ENCODE results near the gene ZNF24. TPM values are rescaled to one million over a fixed set of nuclear protein-coding genes. Genes with fewer than 3 reads are reported as not detected.

The ZNF24 gene
- polyA plus RNA-seq, 1 donor: 48.7 TPM

- H3K27me3 ChIP-seq (ENCODE audit: control insufficient read depth, insufficient read depth, low read length): no peaks in the 10 kb centered on the region
- no peak for DNase-seq
- H3K27ac ChIP-seq (ENCODE audit: low read length): no peak overlapping the region
- H3K9me3 ChIP-seq (ENCODE audit: control insufficient read depth, low read depth, low read length): no peaks in the 10 kb centered on the region
- no peaks in the 10 kb centered on the region for H3K4me1 ChIP-seq (ENCODE audit: control insufficient read depth, insufficient read depth, low read length)
- H3K4me3 ChIP-seq (ENCODE audit: low read length): no peak overlapping the region
- H3K36me3 ChIP-seq (ENCODE audit: control insufficient read depth, insufficient read depth, low read length): peaks cover 48% of the 10 kb centered on the region
- WGBS (ENCODE audit: insufficient coverage, low lambda C conversion rate): no CpG with 5 or more reads among the region's 1 CpG
These were observed 10.0 kb downstream of the ZNF24 start for GRCh38 chr18:35334212-35334611.

DNA sequence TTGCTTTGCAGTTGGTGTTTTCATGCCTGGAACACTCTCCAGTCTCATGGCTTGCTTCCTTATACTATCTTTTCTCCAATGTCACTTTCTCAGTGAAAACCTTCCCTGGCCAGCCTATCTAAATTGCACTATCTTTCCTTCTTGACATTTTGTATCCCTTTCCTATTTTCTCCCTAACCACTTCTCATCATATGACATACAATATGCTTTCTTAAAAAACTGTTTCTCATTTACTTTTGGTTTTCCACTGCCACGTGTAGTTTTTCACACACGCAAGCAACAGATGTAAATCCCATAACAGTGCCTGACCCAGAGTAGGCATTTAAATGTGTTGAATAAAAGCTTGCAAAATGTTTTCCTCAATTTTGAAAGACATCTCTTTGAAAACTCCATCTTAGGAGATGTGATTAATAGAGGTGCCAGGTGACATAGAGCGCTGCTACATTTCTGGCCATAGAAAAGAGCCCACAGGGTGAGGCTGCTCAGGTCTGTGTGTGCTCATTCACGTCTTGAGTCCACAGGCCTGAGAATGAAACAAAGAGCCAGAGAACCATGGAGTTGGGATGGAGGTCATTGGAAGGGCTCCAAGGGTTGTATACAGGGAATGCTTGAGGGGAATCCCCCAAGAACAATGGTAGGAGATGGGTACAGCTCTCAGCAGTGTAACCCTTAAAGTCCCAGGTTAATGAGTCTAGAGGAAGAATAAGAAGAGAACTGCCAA lies 12.7 kb downstream of the ZNF24 start:
- Histone ChIP-seq H3K4me3 (ENCODE audit: low read length) (no peak overlapping the region), H3K27me3 (ENCODE audit: control insufficient read depth, insufficient read depth, low read length) (no peaks in the 10 kb centered on the region), H3K27ac (ENCODE audit: low read length) (no peak overlapping the region), H3K36me3 (ENCODE audit: control insufficient read depth, insufficient read depth, low read length) (peaks cover 32% of the 10 kb centered on the region), H3K4me1 (ENCODE audit: control insufficient read depth, insufficient read depth, low read length) (no peaks in the 10 kb centered on the region), H3K9me3 (ENCODE audit: control insufficient read depth, low read depth, low read length) (no peaks in the 10 kb centered on the region)
- WGBS (ENCODE audit: insufficient coverage, low lambda C conversion rate): 90% methylated on average over 2 of the region's 4 CpGs
- no peak for DNase-seq

DNA sequence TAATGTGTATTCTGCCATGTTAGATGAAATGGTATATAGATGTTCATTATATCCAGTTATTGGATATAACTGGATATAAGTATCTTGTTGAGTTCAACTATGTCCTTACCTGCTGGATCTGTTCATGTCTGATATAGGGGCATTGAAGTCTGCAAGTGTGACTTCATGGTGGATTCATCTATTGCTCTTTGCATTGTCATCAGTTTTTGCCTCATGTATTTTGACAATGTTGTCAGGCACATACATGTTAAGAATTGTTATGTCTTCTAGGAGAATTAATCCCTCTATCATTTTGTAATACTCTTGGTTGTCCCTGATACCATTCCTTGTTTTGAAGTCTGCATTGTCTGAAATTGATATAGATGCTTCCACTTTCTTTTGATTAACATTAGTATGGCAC lies 15.4 kb downstream of the ZNF24 start:
- Histone ChIP-seq H3K27me3 (ENCODE audit: control insufficient read depth, insufficient read depth, low read length) (no peaks in the 10 kb centered on the region), H3K27ac (ENCODE audit: low read length) (no peak overlapping the region), H3K36me3 (ENCODE audit: control insufficient read depth, insufficient read depth, low read length) (peaks cover 11% of the 10 kb centered on the region), H3K9me3 (ENCODE audit: control insufficient read depth, low read depth, low read length) (no peaks in the 10 kb centered on the region), H3K4me3 (ENCODE audit: low read length) (no peak overlapping the region), H3K4me1 (ENCODE audit: control insufficient read depth, insufficient read depth, low read length) (no peaks in the 10 kb centered on the region)
- DNase-seq: no peak

DNA sequence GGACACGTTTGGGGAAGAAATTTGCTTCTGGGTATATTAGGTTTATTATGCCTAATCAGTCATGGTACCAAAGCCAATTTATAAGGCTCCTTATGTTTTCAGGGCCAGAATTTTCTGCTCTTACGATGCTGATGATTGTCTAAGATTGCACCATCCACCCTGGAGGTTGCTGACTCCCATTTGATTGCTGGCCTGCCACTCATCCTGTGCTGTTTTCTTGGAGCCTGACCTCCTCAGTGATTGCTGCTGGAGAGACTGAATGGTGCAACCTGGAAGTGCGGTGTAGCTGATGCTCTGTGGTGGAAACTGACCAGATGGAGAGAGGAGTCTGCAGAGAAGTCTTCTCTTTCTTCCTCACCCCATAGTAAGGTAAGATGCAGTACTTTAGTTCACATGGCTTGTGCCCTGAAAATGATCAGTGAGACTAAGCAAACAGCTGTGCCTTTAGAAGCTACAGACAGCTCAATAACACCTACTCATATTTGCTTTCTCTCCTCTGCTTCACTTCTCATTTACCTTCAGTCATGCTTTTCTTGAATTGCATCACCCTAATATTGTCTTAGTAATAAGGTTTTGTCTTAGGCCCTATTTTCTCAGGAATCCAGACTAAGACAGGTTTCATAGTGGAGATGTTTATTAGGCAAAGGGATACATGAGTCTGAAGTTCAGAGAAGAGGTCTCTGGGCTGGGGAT lies 17.4 kb downstream of the ZNF24 start:
- Histone ChIP-seq H3K36me3 (ENCODE audit: control insufficient read depth, insufficient read depth, low read length) (peaks cover 2% of the 10 kb centered on the region), H3K9me3 (ENCODE audit: control insufficient read depth, low read depth, low read length) (no peaks in the 10 kb centered on the region), H3K27ac (ENCODE audit: low read length) (no peak overlapping the region), H3K27me3 (ENCODE audit: control insufficient read depth, insufficient read depth, low read length) (no peaks in the 10 kb centered on the region), H3K4me1 (ENCODE audit: control insufficient read depth, insufficient read depth, low read length) (no peaks in the 10 kb centered on the region), H3K4me3 (ENCODE audit: low read length) (no peak overlapping the region)
- DNase-seq: no peak
- no CpG with 5 or more reads among the region's 3 CpGs for WGBS (ENCODE audit: insufficient coverage, low lambda C conversion rate)

DNA sequence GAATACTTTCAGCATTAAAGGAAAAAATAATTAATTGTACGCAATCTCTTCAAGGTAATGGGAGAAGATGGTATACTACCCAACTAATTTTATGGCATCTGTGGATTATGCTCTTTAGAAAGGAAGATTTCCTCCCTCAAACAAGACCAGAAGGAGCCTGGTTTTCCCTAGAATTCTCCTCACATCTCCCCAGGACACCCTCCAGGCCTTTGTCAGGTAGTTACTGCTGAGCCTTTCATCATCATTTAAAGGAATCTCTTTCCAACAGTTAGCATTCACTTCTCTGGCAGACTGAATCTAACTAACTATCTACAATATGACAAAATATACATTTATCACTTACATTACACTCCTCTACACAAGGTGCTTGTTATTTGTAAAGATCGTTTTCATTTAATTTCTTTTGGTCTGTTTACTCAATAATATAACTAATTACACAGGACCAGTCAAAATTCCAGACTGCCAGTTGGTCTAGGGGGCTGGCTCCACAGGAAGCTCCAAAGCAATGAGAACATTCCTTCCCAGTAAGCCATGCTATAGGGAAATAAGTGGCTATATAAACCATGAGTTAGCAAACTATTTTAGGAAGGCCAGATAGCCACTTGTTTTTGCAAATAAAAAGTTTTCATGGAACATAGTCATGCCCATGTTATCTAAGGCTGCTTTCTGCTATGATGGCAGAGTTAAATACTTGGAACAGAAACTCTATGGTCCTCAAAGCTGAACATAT lies 19.1 kb downstream of the ZNF24 start:
- no peak for DNase-seq
- Histone ChIP-seq H3K9me3 (ENCODE audit: control insufficient read depth, low read depth, low read length) (no peaks in the 10 kb centered on the region), H3K4me3 (ENCODE audit: low read length) (no peak overlapping the region), H3K27ac (ENCODE audit: low read length) (no peak overlapping the region), H3K4me1 (ENCODE audit: control insufficient read depth, insufficient read depth, low read length) (no peaks in the 10 kb centered on the region), H3K36me3 (ENCODE audit: control insufficient read depth, insufficient read depth, low read length) (no peaks in the 10 kb centered on the region), H3K27me3 (ENCODE audit: control insufficient read depth, insufficient read depth, low read length) (no peaks in the 10 kb centered on the region)
- 60% methylated on average over 1 of the region's 2 CpGs for WGBS (ENCODE audit: insufficient coverage, low lambda C conversion rate)

DNA sequence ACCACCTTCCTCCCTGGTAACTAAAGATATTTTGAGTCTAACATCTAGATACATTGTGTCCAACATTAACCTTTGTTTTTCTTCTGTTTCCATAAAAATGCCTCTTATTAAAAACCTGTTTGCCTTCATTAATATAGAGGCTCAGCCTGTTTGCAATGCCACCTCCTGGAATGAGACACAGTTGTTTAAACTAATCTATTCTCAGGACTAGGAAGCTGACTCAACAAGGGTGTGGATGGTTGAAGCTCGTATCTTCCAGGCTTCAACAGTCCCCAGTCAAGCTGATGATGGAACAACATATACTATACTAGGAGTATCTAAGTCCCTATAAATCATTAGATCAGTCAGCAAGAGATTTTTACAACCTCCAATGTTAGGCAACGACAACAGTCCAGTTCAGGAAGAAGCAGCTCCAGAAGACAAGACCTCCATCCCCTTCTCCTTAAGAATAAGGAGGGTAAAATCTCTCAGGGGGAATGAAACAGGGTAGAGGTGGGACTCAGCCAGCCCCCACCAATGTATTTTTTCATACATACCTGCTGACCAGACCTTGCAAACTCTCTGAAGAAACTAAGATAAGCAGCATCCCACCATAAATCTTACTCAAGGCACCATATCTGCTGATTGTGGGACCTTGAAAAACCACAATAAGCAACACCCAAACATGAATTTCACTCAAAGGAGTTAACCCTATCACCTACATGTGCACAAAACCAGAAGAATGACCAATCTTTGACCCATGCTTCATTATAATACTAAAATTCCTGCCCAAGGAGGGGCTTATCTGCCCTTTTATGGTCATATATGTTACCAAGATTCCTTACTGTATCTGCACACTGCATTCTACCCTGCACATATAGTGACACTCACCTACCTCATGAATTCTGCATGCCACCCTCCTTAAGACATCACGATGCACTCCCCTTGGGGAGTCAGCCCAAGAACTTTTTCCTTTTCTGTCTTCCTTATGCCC lies 21.4 kb downstream of the ZNF24 start:
- WGBS (ENCODE audit: insufficient coverage, low lambda C conversion rate): 100% methylated on average over 1 of the region's 3 CpGs
- DNase-seq: no peak

DNA sequence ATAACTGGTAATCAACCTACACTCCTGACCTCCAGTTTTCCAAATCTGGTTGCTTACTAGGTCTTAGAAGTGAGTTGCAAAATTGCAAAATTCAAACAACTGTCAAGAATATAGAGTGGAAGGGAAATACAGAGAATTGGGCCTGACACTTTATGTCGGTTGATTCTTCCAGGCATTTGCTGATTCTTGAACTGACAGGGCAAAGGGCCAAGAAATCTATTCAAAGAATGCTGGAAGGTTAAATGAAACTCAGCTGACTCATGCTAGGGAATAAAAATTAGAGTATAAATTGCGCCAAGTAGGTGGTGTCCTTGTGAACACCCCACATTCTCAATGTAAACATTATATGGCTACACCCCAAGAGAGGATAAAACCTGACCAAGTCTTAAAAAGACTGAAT lies 32.7 kb downstream of the ZNF24 start:
- Histone ChIP-seq H3K27ac (ENCODE audit: low read length) (no peak overlapping the region), H3K4me3 (ENCODE audit: low read length) (no peak overlapping the region), H3K36me3 (ENCODE audit: control insufficient read depth, insufficient read depth, low read length) (peaks cover 10% of the 10 kb centered on the region), H3K27me3 (ENCODE audit: control insufficient read depth, insufficient read depth, low read length) (no peaks in the 10 kb centered on the region), H3K4me1 (ENCODE audit: control insufficient read depth, insufficient read depth, low read length) (no peaks in the 10 kb centered on the region), H3K9me3 (ENCODE audit: control insufficient read depth, low read depth, low read length) (peaks cover 30% of the 10 kb centered on the region)
- no peak for DNase-seq
- WGBS (ENCODE audit: insufficient coverage, low lambda C conversion rate): no CpG with 5 or more reads among the region's 2 CpGs

More for the DNA sequence above, 21.4 kb downstream of the ZNF24 start:
- H3K36me3 ChIP-seq (ENCODE audit: control insufficient read depth, insufficient read depth, low read length): no peaks in the 10 kb centered on the region
- no peaks in the 10 kb centered on the region for H3K9me3 ChIP-seq (ENCODE audit: control insufficient read depth, low read depth, low read length)
- H3K27me3 ChIP-seq (ENCODE audit: control insufficient read depth, insufficient read depth, low read length): no peaks in the 10 kb centered on the region
- H3K4me3 ChIP-seq (ENCODE audit: low read length): no peak overlapping the region
- H3K27ac ChIP-seq (ENCODE audit: low read length): no peak overlapping the region
- H3K4me1 ChIP-seq (ENCODE audit: control insufficient read depth, insufficient read depth, low read length): no peaks in the 10 kb centered on the region

GRCh38 chr18:35306588-35307250 lies 37.5 kb downstream of the ZNF24 start:
- H3K27me3 ChIP-seq (ENCODE audit: control insufficient read depth, insufficient read depth, low read length): no peaks in the 10 kb centered on the region
- 90% methylated on average over 2 of the region's 5 CpGs for WGBS (ENCODE audit: insufficient coverage, low lambda C conversion rate)
- no peak overlapping the region for H3K27ac ChIP-seq (ENCODE audit: low read length)
- H3K4me3 ChIP-seq (ENCODE audit: low read length): no peak overlapping the region
- H3K9me3 ChIP-seq (ENCODE audit: control insufficient read depth, low read depth, low read length): peaks cover 45% of the 10 kb centered on the region
- H3K36me3 ChIP-seq (ENCODE audit: control insufficient read depth, insufficient read depth, low read length): peaks cover 33% of the 10 kb centered on the region
- H3K4me1 ChIP-seq (ENCODE audit: control insufficient read depth, insufficient read depth, low read length): no peaks in the 10 kb centered on the region
- no peak for DNase-seq

DNA sequence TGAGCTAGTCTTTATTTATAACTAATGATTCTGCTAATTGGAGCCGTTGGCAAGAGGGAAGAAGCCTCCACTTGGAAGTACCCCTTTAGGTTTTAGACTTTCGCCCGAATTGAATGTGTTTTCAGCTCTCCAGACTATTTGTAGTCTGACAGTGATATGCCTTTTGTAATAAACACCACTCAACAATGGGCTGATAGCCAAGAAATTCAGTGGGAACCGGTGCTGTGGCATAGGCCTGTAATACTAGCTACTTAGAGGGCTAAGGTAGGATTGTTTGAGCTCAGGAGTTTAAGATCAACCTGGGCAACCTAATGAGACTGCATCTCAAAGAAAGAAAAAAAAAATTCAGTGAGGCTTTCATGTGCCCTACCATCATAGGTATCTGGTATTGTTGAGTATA lies 40.6 kb downstream of the ZNF24 start:
- WGBS (ENCODE audit: insufficient coverage, low lambda C conversion rate): 82% methylated on average over 4 of the region's 4 CpGs
- Histone ChIP-seq H3K4me3 (ENCODE audit: low read length) (no peak overlapping the region), H3K27ac (ENCODE audit: low read length) (no peak overlapping the region), H3K9me3 (ENCODE audit: control insufficient read depth, low read depth, low read length) (peaks cover 53% of the 10 kb centered on the region), H3K36me3 (ENCODE audit: control insufficient read depth, insufficient read depth, low read length) (peaks cover 40% of the 10 kb centered on the region), H3K4me1 (ENCODE audit: control insufficient read depth, insufficient read depth, low read length) (no peaks in the 10 kb centered on the region), H3K27me3 (ENCODE audit: control insufficient read depth, insufficient read depth, low read length) (no peaks in the 10 kb centered on the region)
- no peak for DNase-seq
